Kidney epithelial cell (primary cell): ENCODE results near the gene PUSL1. TPM values are rescaled to one million over a fixed set of nuclear protein-coding genes. Genes with fewer than 3 reads are reported as not detected.

Source experiments
- DNase-seq: peaks from one replicate; pipeline ENCODE4 v3.0.0-alpha.2; 2010; ENCODE audit warnings: low read depth
- H3K27me3 ChIP-seq: 2 replicates; pipeline ENCODE4 v1.6.0; 2011; ENCODE audit warnings: low read length; ENCODE audit not compliant: control insufficient read depth, insufficient read depth
- H3K36me3 ChIP-seq: 2 replicates; pipeline ENCODE4 v1.5.1; 2011; ENCODE audit warnings: low read length; ENCODE audit not compliant: control insufficient read depth, insufficient read depth
- H3K4me3 ChIP-seq: 2 replicates; pipeline ENCODE4 v1.5.1; 2011; ENCODE audit warnings: low read depth, mild to moderate bottlenecking, control low read depth, low read length
- total RNA-seq: library from RNA; depleted of rRNA; stranded (reverse); fragments of >200 nt; gene quantifications from 2 replicates; pipeline ENCODE4 v1.2.3, GENCODE V29; 2015
- TF ChIP-seq, protein P1 (sequence below): IDR thresholded peaks from 2 replicates; pipeline ENCODE4 v1.5.1; 2011; ENCODE audit warnings: mild to moderate bottlenecking, moderate library complexity, low read length, control low read depth, inconsistent platforms; ENCODE audit not compliant: insufficient read depth, poor library complexity, severe bottlenecking

Gene PUSL1
- total RNA-seq, 1 donor from 2014 or later, result 45.1 TPM

DNA sequence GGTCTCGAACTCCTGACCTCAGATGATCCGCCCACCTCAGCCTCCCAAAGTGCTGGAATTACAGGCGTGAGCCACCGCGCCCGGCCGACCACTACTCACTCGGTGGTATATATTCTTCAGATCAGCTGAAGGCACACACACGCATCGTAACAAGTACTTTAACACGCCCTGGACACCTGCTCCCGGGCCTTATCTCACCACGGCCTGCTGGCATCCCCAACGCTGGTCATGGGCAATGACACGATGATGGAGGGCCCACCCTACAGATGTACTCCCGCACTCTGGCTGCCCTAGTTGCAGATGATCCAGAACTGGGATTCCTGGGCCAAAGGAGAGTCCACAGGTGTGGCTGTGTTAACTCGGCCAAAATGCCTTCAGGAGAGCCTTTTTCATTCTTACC lies 46.3 kb upstream of the PUSL1 start:
- DNase-seq, result no peak
- H3K4me3 ChIP-seq, result no peak overlapping the region
- H3K36me3 ChIP-seq, result peaks cover 2% of the 10 kb centered on the region
- TF ChIP-seq, protein P1, sequence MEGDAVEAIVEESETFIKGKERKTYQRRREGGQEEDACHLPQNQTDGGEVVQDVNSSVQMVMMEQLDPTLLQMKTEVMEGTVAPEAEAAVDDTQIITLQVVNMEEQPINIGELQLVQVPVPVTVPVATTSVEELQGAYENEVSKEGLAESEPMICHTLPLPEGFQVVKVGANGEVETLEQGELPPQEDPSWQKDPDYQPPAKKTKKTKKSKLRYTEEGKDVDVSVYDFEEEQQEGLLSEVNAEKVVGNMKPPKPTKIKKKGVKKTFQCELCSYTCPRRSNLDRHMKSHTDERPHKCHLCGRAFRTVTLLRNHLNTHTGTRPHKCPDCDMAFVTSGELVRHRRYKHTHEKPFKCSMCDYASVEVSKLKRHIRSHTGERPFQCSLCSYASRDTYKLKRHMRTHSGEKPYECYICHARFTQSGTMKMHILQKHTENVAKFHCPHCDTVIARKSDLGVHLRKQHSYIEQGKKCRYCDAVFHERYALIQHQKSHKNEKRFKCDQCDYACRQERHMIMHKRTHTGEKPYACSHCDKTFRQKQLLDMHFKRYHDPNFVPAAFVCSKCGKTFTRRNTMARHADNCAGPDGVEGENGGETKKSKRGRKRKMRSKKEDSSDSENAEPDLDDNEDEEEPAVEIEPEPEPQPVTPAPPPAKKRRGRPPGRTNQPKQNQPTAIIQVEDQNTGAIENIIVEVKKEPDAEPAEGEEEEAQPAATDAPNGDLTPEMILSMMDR, result no peak
- no peaks in the 10 kb centered on the region for H3K27me3 ChIP-seq

DNA sequence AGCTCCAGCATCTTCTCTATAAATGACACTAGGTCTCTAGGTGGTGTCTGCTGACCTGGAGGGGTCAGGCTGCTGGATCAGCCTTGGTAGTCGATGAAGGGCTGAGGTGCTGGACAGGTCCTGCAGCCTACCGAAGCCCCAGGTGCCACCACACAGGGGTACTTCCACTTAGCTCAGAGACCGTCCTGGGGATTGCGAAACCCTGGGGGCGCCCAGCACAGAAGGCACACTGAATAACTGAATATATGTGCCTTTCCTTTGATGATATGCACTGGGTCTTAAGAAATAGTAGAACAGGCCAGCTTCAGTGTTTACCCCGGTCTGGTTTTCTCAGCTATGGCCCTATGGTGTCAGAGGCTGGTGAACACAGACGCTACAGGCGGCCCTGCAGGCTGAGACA lies 45.6 kb upstream of the PUSL1 start:
- TF ChIP-seq, protein P1, result no peak
- DNase-seq, result no peak
- no peak overlapping the region for H3K4me3 ChIP-seq
- no peaks in the 10 kb centered on the region for H3K27me3 ChIP-seq
- H3K36me3 ChIP-seq, result peaks cover 2% of the 10 kb centered on the region

DNA sequence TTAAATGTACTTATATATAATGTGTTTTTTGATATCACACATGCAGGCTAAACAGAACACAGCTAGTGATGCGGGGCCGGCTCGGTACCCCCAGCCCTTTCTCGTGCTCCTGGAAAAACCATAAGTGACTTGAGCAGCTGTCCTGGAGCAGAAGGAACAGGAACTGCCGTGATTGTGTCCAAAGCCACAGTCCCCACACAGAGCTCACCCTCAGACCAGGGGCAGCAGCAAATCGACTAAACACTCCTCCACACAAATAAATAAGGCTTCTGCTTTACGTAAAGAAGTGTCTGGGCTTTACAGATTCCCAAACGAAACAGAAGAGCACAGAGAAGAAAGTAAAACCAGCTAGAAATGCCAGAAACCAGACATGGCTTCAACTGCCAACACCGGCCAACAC lies 44.4 kb upstream of the PUSL1 start:
- TF ChIP-seq, protein P1, result no peak
- DNase-seq, result no peak
- H3K4me3 ChIP-seq, result no peak overlapping the region
- H3K27me3 ChIP-seq, result no peaks in the 10 kb centered on the region
- peaks cover 1% of the 10 kb centered on the region for H3K36me3 ChIP-seq

DNA sequence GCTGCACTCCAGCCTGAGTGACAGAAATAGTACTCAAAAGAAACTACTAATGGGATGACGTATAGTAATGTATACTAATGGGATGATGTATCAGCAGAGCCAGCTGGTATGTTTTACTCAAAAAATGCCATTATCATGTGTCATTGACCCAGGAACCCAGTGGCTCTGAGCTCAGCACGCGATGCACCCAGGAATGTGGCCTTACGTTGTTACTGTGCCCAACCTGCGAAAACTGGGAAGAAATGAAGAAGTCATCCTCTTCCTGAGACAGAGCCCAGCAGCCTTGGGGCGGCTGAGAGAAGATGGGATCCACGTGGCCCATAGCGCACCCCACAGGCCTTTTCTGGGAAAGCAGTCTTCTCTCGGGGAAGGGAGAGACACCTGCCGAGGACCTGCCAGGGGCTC lies 43.5 kb upstream of the PUSL1 start:
- Histone ChIP-seq H3K36me3 (peaks cover 1% of the 10 kb centered on the region), H3K4me3 (no peak overlapping the region), H3K27me3 (no peaks in the 10 kb centered on the region)
- TF ChIP-seq, protein P1, result peak; percentile 53
- DNase-seq, result peak; percentile 88

DNA sequence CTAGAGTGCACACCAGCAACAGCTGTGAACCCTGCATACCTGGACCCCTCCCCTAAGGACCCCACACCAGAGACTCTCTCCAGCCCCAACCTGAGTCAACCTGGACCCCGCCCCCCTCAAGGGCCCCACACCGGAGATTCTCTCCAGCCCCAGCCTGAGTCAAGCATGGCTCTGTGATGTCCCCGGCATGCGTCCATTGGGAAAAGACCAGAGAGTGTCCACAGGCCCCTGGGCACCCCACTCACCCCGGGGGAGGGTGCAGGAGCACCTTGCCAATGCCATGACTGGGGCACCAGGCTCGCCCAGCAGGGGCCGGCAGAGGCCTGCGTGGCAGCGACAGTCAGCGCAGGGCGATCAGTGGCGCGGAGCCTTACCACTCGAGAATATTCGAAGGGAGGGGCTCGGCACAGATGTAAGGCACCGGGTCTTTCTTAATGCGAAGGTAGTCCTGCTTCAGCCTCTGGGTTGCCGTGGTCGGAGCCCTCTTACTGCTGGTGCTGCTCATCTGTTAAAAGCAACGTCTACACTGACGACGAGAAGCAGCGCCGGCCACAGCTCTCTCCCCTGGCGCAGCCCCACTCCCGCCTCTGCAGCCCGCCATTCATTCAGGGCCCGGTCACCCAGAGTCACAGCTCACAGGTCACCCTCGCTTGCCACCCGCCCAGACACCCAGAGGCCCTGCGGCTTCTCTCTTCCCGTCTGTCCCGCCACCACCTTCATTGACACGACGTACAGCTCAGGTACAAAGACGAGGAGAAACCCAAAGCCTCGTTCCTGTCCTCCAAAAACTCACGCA lies 40.7 kb upstream of the PUSL1 start:
- TF ChIP-seq, protein P1, result no peak
- no peaks in the 10 kb centered on the region for H3K27me3 ChIP-seq
- no peak overlapping the region for H3K4me3 ChIP-seq
- peaks cover 1% of the 10 kb centered on the region for H3K36me3 ChIP-seq
- no peak for DNase-seq

DNA sequence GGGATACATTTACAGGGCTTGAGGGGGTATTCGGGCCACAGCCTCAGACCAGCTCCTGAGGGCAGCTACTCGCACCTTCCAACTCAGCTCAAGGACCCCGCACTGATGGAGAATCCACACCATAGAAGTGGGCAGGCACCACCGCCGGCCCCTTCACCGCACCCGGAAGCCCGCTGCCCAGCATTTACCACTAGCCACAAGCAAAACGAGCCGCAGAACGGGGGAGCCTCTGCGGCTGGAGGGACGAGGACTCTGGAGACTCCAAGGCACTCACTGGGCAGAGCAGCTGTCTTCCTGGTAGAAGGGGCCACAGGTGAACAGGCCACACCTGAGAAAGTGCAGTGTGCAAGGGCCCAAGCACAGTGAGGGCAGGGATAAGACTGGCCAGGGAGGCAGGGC lies 40.1 kb upstream of the PUSL1 start:
- no peak for DNase-seq
- Histone ChIP-seq H3K27me3 (no peaks in the 10 kb centered on the region), H3K36me3 (peaks cover 1% of the 10 kb centered on the region), H3K4me3 (no peak overlapping the region)
- TF ChIP-seq, protein P1, result no peak
